Measurements from ENCODE around the gene FAM47C. TPM values are rescaled to one million over a fixed set of nuclear protein-coding genes. Genes with fewer than 3 reads are reported as not detected.
"Not testable (repeated sequence)": the region's sequence is repeated elsewhere in the genome, so short reads cannot be mapped to it uniquely, and the experiment has no call there.

FAM47C gene
- total RNA-seq, 2 experiments from 2014 or later = not detected

DNA sequence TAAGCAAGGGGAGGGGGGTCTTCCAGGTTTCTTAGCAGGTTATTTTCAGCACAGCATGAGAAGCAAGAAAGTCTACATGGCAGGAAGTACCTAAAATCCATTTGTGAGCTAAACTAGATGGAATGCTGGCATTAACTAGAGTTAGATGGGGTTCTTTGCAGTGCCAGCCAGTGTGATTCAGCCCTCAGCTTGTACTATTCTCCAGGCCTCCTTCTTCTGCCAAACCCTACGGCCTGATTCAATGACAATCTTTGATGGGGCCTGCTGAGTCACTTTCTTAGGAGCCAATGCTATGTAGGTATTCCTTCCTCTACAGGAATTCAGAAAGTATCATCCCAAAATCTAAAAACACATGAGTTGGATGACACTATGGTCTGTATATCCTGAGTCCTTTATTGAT is 26.1 kb downstream of the FAM47C start:
- H3K36me3 Mint-ChIP-seq (ENCODE audit: low read depth); H3K27me3 Mint-ChIP-seq (ENCODE audit: low read depth); H3K4me3 Mint-ChIP-seq; H3K4me1 Mint-ChIP-seq (ENCODE audit: low read depth); POLR2A ChIA-PET; H3K27ac Mint-ChIP-seq; CTCF ChIA-PET; DNase-seq; ATAC-seq; H3K9me3 Mint-ChIP-seq (ENCODE audit: insufficient read depth): not testable (repeated sequence)

DNA sequence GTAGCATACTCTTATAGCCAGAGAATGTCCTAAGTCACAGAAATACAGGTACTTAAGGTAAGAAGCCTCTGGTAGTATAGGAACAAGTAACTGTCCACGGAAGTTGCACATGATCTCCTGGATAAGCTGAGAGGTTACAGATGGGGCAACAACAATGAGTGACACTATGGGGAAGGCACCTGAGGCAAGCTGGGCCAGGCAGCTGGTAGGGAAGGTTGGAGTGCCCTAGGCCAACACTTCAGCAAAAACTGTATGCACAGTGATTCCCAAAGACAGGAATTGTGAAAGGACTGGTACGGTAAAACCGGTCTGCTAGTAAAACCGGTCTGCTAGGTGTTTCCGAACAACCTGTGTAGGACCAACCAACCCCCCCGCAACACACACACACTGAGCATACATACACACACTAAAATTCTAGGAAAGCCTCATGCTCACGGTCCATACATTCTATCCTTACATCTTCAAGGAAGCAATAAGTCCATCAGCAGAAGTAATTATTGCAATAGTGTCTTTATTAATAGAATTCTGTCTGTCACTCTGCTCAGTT is 28.6 kb downstream of the FAM47C start:
- H3K4me3 Mint-ChIP-seq; ATAC-seq; H3K4me1 Mint-ChIP-seq (ENCODE audit: low read depth); H3K27ac Mint-ChIP-seq; CTCF ChIA-PET; H3K36me3 Mint-ChIP-seq (ENCODE audit: low read depth); DNase-seq; H3K9me3 Mint-ChIP-seq (ENCODE audit: insufficient read depth); POLR2A ChIA-PET; H3K27me3 Mint-ChIP-seq (ENCODE audit: low read depth): not testable (repeated sequence)

DNA sequence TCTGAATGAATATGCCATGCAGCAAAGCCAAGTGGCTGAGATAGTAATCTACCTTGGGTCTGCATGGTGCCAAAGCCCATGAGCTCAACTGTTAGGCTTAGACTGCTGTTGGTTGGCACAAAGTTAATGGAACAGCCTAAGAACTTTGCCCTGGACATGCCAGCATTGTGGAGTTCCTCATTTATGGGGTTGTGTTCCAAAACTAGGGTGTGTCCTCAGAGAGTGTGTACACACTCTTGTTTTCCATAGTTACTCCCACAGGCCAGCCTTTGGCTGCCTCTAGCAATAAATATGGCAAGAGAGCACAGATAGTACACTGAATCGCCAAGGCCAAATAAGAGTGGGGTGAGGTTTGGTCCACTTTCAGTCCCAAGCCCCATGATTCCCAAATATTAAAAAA is 30.6 kb downstream of the FAM47C start:
- ATAC-seq; DNase-seq; CTCF ChIA-PET; H3K9me3 Mint-ChIP-seq (ENCODE audit: insufficient read depth); POLR2A ChIA-PET; H3K27me3 Mint-ChIP-seq (ENCODE audit: low read depth); H3K4me1 Mint-ChIP-seq (ENCODE audit: low read depth); H3K27ac Mint-ChIP-seq; H3K36me3 Mint-ChIP-seq (ENCODE audit: low read depth); H3K4me3 Mint-ChIP-seq: not testable (repeated sequence)

DNA sequence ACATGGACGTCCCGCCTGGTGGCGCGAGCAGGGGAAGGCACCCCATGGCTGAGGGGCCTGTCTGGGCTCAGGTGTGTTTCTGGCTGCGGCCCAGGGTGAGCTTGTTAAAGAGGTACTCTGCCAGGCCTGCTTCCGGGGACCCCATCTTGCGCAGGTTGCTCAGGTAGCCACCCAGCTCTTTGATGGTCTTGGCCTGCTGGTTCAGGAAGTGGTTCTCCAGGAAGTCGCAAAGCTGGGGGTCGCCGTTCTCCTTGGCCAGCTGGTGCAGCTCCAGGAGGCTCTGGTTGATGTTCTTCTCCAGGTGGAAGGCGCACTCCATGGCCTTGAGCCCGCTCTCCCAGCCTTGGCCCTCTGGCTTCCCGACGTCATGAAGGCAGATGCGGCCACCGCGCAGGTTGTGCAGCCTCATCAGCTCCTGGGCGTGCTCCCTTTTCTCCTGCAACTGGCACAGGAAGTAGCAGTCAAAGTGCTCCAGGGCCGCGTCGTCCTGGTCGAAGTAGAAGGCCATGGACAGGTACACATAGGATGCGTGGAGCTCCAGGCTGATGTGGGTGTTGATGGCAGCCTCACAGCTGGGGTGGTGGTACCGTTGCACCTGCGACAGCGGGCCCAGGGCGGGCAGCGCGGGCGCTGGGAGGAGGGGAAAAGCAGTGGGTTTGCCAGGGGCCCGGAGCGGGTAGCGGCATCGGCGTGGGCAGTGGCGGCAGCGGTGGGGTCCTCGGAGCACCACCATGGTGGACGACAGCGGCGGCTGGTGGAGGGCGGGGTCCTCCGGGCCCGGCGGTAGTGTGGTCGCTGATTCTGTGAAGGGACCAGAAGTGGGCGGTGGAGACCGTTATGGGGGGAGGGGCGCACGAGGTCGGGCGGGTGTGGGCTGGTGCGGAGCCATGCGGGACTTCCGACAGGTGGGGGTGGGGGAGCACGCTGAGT is 35.1 kb downstream of the FAM47C start:
- H3K36me3 Mint-ChIP-seq (ENCODE audit: low read depth); POLR2A ChIA-PET; H3K4me3 Mint-ChIP-seq; H3K27ac Mint-ChIP-seq; H3K27me3 Mint-ChIP-seq (ENCODE audit: low read depth); H3K4me1 Mint-ChIP-seq (ENCODE audit: low read depth); CTCF ChIA-PET; ATAC-seq; H3K9me3 Mint-ChIP-seq (ENCODE audit: insufficient read depth); DNase-seq: not testable (repeated sequence)

DNA sequence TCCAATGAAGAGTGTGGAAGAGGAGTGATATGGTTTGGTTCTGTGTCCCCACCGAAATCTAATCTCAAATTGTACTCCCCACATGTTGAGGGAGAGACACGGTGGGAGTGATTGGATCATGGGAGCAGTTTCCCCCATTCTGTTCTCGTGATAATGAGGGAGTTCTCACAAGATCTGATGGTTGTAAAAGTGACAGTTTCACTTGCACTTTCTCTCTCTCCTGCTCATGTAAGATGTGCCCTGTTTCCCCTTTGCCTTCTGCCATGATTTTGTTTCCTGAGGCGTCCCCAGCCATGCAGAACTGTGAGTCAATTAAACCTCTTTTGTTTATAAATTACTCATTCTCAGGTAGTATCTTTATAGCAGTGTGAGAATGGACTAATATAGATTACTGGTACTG is 39.6 kb downstream of the FAM47C start:
- H3K4me1 Mint-ChIP-seq (ENCODE audit: low read depth) = no peaks in the 10 kb centered on the region
- ATAC-seq = no peak
- no peaks in the 10 kb centered on the region for H3K27me3 Mint-ChIP-seq (ENCODE audit: low read depth)
- DNase-seq = no peak
- H3K27ac Mint-ChIP-seq = no peak overlapping the region
- CTCF ChIA-PET = no interaction called here
- no peaks in the 10 kb centered on the region for H3K36me3 Mint-ChIP-seq (ENCODE audit: low read depth)
- no peaks in the 10 kb centered on the region for H3K9me3 Mint-ChIP-seq (ENCODE audit: insufficient read depth)
- no peak overlapping the region for H3K4me3 Mint-ChIP-seq
- POLR2A ChIA-PET = no interaction called here

DNA sequence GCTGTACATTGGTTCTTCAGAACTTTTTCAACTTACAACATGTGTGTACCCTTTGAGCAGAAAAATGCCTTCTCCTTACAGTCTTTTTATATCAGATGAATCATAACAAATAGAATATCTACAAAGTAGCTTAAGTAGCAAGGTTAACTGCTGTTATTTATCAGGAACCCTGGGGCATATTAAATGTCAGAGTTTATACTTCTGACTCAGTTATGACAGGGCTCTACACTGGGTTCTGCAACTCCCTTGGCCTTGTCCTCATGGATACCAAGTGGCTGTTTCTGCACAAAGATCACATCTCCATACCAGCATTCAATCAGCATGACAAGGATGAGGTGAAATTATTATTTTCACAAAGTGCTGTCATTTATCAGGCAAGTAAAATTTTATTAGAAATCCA is 49.4 kb downstream of the FAM47C start:
- H3K27me3 Mint-ChIP-seq (ENCODE audit: low read depth); CTCF ChIA-PET; H3K9me3 Mint-ChIP-seq (ENCODE audit: insufficient read depth); DNase-seq; ATAC-seq; POLR2A ChIA-PET; H3K36me3 Mint-ChIP-seq (ENCODE audit: low read depth); H3K4me3 Mint-ChIP-seq; H3K27ac Mint-ChIP-seq; H3K4me1 Mint-ChIP-seq (ENCODE audit: low read depth): not testable (repeated sequence)

DNA sequence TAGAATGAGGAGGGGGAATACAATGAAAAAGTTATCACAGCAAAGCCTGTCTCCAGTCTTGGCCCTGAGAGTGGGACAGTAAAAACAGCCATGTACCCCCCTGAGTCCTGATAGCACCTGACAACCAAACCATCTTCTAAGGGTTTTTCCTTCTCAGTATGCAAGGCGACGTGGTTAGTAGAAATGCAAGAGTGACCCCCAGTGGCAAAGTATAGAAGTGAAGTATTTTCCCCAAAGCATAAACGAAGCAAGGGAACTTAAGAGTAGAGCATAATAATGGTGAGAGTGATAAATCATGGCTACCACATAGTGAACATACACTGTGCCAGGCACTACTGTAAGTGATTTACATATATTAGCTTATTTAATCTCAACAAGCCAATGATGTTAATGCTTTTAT is 52.8 kb downstream of the FAM47C start:
- Mint-ChIP-seq H3K27ac (no peak overlapping the region), H3K4me3 (no peak overlapping the region), H3K4me1 (ENCODE audit: low read depth) (no peaks in the 10 kb centered on the region), H3K9me3 (ENCODE audit: insufficient read depth) (no peaks in the 10 kb centered on the region), H3K27me3 (ENCODE audit: low read depth) (no peaks in the 10 kb centered on the region), H3K36me3 (ENCODE audit: low read depth) (no peaks in the 10 kb centered on the region)
- ATAC-seq (no peak), DNase-seq (peak; percentile 20)
- POLR2A ChIA-PET = no interaction called here
- CTCF ChIA-PET = no interaction called here

Data from activated CD8-positive, alpha-beta T cell treated with anti-CD3 and anti-CD28 coated beads, Interleukin-2, amount 10 ng/mL, durations not matched to agents 7 days and 5 days (primary cell).